SK-N-MC (cell line): ENCODE measurements around the gene ALG11.
"Not testable (repeated sequence)": the region's sequence is repeated elsewhere in the genome, so short reads cannot be mapped to it uniquely, and the experiment has no call there.

Experiments
- DNase-seq: peaks from one replicate; pipeline ENCODE4 v3.0.0-alpha.2; 2011; ENCODE audit warnings: low read depth, low spot score
- H3K27ac ChIP-seq: fragments of 200-600 bp; sonication (generic); 2 replicates; pipeline ENCODE4 v1.5.1; 2016; ENCODE audit warnings: mixed run types
- H3K36me3 ChIP-seq: fragments of 200-600 bp; sonication (generic); 2 replicates; pipeline ENCODE4 v1.6.1; 2017; ENCODE audit warnings: antibody characterized with exemption, low read length, mixed read lengths; ENCODE audit not compliant: insufficient read depth
- H3K4me3 ChIP-seq: fragments of 200-600 bp; sonication (generic); 2 replicates; pipeline ENCODE4 v1.5.1; 2016
- H3K9ac ChIP-seq: fragments of 200-600 bp; sonication (generic); 2 replicates; pipeline ENCODE4 v1.8.0; 2017; ENCODE audit warnings: mixed run types, mixed read lengths; ENCODE audit not compliant: insufficient read length
- H3K9me3 ChIP-seq: fragments of 200-600 bp; sonication (generic); 2 replicates; pipeline ENCODE4 v1.6.1; 2017; ENCODE audit warnings: low read depth, mild to moderate bottlenecking, antibody characterized with exemption, low read length, moderate library complexity, mixed read lengths
- EZH2 ChIP-seq: fragments of 200-600 bp; sonication (generic); IDR thresholded peaks from one replicate; pipeline ENCODE4 v1.6.1; 2017; ENCODE audit warnings: antibody characterized with exemption
- FOXP2 ChIP-seq: optimal IDR thresholded peaks from 2 replicates; pipeline ENCODE3; 2011; ENCODE audit warnings: mild to moderate bottlenecking, moderate library complexity; ENCODE audit not compliant: insufficient read depth; ENCODE audit errors: extremely low read length, control extremely low read depth
- POLR2AphosphoS5 ChIP-seq: IDR thresholded peaks from 2 replicates; pipeline ENCODE4 v1.6.1; 2012; ENCODE audit warnings: mild to moderate bottlenecking, low read depth, low read length, borderline replicate concordance

The ALG11 gene

DNA sequence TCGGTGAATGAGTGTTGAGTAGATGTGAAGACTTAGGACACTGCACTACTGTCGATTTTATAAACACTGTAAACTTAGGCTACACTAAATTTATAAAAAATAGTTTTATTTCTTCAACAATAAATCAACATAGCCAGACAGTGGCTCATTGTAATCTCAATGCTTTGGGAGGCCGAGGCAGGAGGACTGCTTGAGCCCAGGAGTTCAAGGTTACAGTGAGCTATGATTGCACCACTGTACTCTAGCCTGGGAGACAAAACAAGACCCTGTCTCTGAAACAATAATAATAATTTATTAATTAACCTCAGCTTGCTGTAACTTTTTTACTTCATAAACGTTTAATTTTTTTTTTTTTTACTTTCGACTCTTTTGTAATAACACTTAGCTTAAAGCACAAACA is 35.3 kb upstream of the ALG11 start:
- no peak overlapping the region for H3K9ac ChIP-seq
- no peak for DNase-seq
- no peaks in the 10 kb centered on the region for H3K36me3 ChIP-seq
- H3K27ac ChIP-seq: no peak overlapping the region
- TF ChIP-seq FOXP2 (no peak), POLR2AphosphoS5 (no peak), EZH2 (no peak)
- H3K9me3 ChIP-seq: no peaks in the 10 kb centered on the region; the same call in 1 of the 2 replicates
- no peak overlapping the region for H3K4me3 ChIP-seq

DNA sequence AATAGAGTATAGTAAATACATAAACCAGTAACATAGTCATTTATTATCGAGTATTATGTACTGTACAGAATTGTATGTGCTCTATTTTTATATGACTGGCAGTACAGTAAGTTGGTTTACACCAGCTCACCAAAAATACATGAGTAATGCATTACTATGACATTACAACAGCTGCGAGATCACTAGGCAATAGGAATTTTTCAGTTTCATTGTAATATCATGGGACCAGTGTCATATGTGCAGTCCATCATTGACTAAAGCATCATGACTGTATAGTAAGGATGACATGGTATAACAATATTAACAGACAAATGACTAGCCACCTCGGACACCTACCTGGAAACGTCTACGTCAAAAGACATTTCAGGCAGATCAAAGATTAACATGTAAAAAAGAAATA is 34.6 kb upstream of the ALG11 start:
- TF ChIP-seq POLR2AphosphoS5 (no peak), FOXP2 (no peak), EZH2 (no peak)
- no peak for DNase-seq
- Histone ChIP-seq H3K9ac (no peak overlapping the region), H3K36me3 (no peaks in the 10 kb centered on the region), H3K9me3 (no peaks in the 10 kb centered on the region; the same call in 1 of the 2 replicates), H3K4me3 (no peak overlapping the region), H3K27ac (no peak overlapping the region)

DNA sequence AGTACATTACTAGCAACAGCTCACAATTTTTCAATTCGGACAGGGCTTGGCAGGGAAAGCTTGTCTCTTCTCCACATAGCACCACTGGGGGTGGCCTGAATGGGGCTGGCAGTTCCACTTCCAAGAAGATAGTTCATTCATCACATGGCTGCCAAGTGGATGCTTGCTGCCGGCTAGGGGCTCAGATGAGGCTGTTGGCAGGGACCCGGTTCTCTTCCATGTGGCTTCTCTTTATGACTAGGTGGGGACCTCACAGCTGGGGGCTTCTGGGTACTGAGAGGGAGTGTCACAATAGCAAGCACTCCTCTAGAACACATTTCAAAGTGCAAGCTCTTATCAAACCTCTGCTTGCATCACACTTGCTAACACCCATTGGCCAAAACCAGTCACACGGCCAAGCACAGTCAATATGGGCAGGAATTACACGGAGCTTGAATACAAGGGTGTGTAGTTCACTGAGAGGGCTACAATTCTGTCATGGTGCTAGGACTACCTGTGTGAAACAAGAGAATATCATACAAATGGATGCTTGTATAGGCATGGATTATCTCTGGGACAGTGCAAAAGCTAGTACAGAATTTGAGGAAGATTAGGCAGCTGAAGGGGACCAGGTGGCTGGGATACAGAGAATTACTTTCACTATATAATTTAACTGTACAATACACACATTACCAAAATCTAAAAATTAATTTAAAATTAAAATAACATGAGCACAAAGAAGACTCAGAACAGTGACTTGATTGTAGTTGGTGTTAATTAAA is 33.2 kb upstream of the ALG11 start:
- no peaks in the 10 kb centered on the region for H3K36me3 ChIP-seq
- no peak overlapping the region for H3K27ac ChIP-seq
- no peaks in the 10 kb centered on the region; the same call in 1 of the 2 replicates for H3K9me3 ChIP-seq
- H3K9ac ChIP-seq: no peak overlapping the region
- no peak for DNase-seq
- no peak for TF ChIP-seq EZH2
- TF ChIP-seq FOXP2: no peak
- TF ChIP-seq POLR2AphosphoS5: no peak
- H3K4me3 ChIP-seq: no peak overlapping the region

DNA sequence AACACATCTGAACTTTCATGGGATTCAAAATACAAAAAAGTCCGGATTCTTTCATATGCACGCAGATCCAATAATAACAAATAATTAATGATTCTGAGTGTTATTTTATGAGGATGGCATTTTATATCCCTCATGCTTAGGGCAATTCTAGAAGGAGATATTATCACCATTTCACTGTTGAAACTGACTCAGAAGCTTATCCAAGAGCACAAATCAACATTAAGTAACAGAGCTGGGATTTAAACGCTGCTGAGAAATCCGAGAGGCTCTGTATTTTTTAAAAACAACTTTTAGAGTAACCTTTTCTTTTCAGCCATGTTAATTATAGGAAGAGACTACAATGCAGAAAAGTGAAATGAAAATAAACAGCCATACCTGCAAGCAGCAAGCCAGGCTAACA is 31.3 kb upstream of the ALG11 start:
- Histone ChIP-seq H3K9ac (no peak overlapping the region), H3K36me3 (no peaks in the 10 kb centered on the region), H3K9me3 (no peaks in the 10 kb centered on the region; the same call in 1 of the 2 replicates), H3K4me3 (no peak overlapping the region), H3K27ac (no peak overlapping the region)
- DNase-seq: no peak
- TF ChIP-seq EZH2 (no peak), FOXP2 (no peak), POLR2AphosphoS5 (no peak)

DNA sequence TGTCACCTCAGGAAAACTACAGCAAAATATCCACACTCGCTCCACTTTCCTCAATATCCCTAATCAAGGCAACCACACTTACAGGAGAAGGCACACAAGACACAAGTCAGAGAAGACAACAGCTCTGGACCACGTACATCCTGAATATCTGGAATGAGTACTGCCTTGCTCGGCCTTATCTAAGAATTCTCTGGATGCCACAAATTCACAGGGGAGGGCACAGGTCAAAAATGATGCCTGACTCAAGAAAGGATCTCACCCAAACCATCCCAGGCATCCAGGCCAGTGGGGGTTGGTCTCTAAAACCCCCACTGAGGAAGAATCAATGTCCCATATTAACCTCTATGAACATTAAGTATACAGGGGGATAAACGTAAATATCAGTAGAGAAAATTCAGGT is 30.8 kb upstream of the ALG11 start:
- no peak for DNase-seq
- no peak for TF ChIP-seq EZH2
- TF ChIP-seq POLR2AphosphoS5: no peak
- no peak for TF ChIP-seq FOXP2
- no peak overlapping the region for H3K9ac ChIP-seq
- H3K9me3 ChIP-seq: no peaks in the 10 kb centered on the region; the same call in 1 of the 2 replicates
- H3K4me3 ChIP-seq: no peak overlapping the region
- H3K27ac ChIP-seq: no peak overlapping the region
- H3K36me3 ChIP-seq: no peaks in the 10 kb centered on the region

DNA sequence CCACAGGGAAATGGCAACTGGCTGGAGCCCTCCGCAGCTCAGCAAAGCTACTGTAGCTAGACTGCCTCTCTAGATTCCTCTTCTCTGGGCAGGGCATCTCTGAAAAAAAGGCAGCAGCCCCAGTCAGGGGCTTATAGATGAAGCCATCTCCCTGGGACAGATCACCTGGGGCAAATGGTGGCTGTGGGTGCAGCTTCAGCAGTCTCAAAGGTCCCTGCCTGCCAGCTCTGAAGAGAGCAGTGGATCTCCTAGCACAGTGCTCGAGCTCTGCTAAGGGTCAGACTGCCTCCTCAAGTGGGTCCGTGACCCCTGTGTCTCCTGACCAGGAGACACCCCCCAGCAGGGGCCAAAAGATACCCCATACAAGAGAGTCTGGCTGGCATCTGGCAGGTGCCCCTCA is 28.9 kb upstream of the ALG11 start:
- H3K4me3 ChIP-seq, DNase-seq, H3K9ac ChIP-seq, H3K27ac ChIP-seq, H3K36me3 ChIP-seq, H3K9me3 ChIP-seq: not testable (repeated sequence)

DNA sequence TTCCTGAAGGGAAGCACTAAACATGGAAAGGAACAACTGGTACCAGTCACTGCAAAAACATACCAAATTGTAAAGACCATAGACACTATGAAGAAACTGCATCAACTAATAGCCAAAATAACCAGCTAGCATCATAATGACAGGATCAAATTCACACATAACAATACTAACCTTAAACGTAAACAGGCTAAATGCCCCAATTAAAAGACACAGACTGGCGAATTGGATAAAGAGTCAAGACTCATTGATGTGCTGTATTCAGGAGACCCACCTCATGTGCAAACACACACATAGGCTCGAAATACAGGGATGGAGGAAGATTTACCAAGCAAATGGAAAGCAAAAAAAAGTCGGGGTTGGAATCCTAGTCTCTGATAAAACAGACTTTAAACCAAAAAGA is 27.3 kb upstream of the ALG11 start:
- H3K9ac ChIP-seq, DNase-seq, H3K36me3 ChIP-seq, H3K9me3 ChIP-seq, H3K27ac ChIP-seq, H3K4me3 ChIP-seq: not testable (repeated sequence)

DNA sequence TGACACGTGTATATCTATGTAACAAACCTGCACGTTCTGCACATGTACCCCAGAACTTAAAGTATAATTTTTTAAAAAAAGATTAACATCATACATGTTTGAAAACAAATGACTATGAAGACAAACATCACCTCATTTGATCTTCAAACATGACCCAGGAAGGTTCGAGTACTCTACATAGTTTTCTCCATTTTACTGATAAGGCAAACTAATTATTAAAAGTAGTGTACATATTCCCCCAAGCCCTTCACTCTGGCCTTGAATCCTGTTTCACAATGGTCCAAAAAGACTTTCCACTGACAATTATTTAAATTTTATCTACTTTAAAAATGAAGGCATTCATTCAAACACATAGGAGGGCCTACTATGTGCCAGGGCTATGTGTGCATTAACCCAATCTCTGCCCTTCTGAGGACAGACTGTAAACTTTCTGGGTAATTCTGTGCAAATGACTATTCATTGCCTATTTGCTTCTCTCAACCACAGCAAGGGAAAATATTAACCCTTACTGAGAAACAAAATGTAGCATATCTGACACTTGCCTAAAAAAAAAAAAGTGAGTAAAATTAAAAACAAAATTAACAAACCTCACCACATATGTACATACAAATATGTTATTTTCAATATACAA is 23.1 kb upstream of the ALG11 start:
- H3K27ac ChIP-seq: no peak overlapping the region
- no peak overlapping the region for H3K9ac ChIP-seq
- H3K4me3 ChIP-seq: no peak overlapping the region
- H3K9me3 ChIP-seq: no peaks in the 10 kb centered on the region
- DNase-seq: no peak
- no peak for TF ChIP-seq FOXP2
- no peak for TF ChIP-seq POLR2AphosphoS5
- no peak for TF ChIP-seq EZH2
- H3K36me3 ChIP-seq: no peaks in the 10 kb centered on the region

DNA sequence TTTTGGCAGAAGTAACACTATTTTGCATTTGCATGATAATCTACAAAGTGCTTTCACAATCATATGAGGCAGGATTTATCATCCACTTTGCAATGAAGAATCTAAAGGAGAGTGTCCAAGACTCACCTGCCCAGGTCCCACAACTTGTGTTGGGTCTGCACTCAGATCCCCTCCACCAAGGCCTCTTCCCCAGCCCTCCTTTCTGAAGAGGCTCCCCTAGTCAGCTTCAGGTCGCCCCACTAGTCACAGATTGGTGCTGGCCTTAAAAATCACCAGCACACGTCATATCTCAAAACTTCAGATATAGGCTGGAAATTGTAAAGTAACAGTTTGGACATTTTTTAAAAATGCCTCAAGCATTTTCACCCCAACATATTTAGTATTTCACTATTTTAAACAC is 18.5 kb upstream of the ALG11 start:
- TF ChIP-seq FOXP2 (no peak), POLR2AphosphoS5 (no peak), EZH2 (no peak)
- Histone ChIP-seq H3K36me3 (no peaks in the 10 kb centered on the region), H3K27ac (no peak overlapping the region)

More for the DNA sequence above, 18.5 kb upstream of the ALG11 start:
- DNase-seq: no peak
- Histone ChIP-seq H3K9me3 (no peaks in the 10 kb centered on the region), H3K9ac (peak overlapping the region; percentile 35), H3K4me3 (no peak overlapping the region)
